Measurements from ENCODE around the gene CLEC19A. TPM values are rescaled to one million over a fixed set of nuclear protein-coding genes. Genes with fewer than 3 reads are reported as not detected.

The CLEC19A gene
- total RNA-seq, 1 experiment from 2014 or later, result not detected

DNA sequence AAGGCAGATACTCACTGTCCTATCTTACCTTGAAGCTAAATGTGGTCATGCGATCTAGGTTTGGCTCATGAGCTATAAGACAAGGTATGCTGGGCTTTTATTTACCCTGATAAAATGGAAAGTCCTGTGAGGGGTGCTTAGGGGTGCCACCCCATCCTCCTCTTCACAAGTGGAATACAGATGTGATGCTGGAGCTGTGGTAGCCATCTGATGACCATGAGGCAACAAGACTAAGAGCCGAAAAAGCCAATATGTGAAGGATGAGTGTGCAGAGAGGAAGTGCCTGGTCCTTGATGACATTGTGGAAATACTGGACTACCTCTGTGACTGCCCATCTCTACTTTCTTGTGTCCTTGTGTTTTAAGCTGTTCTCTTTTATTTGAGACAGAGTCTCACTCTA lies 74.0 kb downstream of the CLEC19A start:
- no TSS peak for BruUV-seq (replicated peaks)
- H3K27me3 Mint-ChIP-seq (ENCODE audit: insufficient read depth, unreplicated experiment), result no peaks in the 10 kb centered on the region
- H3K4me3 Mint-ChIP-seq (ENCODE audit: unreplicated experiment), result no peak overlapping the region
- POLR2A ChIA-PET, result no interaction called here
- no peaks in the 10 kb centered on the region for H3K36me3 Mint-ChIP-seq (ENCODE audit: insufficient read depth, unreplicated experiment)
- TF ChIP-seq, protein P1, sequence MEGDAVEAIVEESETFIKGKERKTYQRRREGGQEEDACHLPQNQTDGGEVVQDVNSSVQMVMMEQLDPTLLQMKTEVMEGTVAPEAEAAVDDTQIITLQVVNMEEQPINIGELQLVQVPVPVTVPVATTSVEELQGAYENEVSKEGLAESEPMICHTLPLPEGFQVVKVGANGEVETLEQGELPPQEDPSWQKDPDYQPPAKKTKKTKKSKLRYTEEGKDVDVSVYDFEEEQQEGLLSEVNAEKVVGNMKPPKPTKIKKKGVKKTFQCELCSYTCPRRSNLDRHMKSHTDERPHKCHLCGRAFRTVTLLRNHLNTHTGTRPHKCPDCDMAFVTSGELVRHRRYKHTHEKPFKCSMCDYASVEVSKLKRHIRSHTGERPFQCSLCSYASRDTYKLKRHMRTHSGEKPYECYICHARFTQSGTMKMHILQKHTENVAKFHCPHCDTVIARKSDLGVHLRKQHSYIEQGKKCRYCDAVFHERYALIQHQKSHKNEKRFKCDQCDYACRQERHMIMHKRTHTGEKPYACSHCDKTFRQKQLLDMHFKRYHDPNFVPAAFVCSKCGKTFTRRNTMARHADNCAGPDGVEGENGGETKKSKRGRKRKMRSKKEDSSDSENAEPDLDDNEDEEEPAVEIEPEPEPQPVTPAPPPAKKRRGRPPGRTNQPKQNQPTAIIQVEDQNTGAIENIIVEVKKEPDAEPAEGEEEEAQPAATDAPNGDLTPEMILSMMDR (IDR thresholded peaks at IDR 0.05; ENCODE audit: unreplicated experiment), result no peak
- H3K27ac Mint-ChIP-seq (ENCODE audit: low read depth, unreplicated experiment), result no peak overlapping the region
- H3K9me3 Mint-ChIP-seq (ENCODE audit: unreplicated experiment), result no peaks in the 10 kb centered on the region
- no peak for DNase-seq (ENCODE audit: unreplicated experiment)
- CTCF ChIA-PET, result interaction anchor here (0.7 to 5.7 kb wide), 5 partner anchors 19 to 273 kb away, joined by 3 to 34 read pairs (median 3); no protein-coding TSS in a partner anchor
- intact Hi-C loops (cut with micrococcal nuclease), result no loop called here
- no peaks in the 10 kb centered on the region for H3K4me1 Mint-ChIP-seq (ENCODE audit: insufficient read depth, unreplicated experiment)

Other genes starting within 250 kb of the CLEC19A start
- gene COQ7, start 218.1 kb upstream of the CLEC19A start, total RNA-seq (2022), result 19.0 and 21.4 TPM in 2 replicates
- gene ITPRIPL2, start 171.8 kb upstream of the CLEC19A start, total RNA-seq (2022), result 49.3 and 53.7 TPM in 2 replicates
- gene SYT17, start 117.5 kb upstream of the CLEC19A start, total RNA-seq (2022), result not detected in 2 replicates
- gene TMC5, start 132.2 kb downstream of the CLEC19A start, total RNA-seq (2022), result 0.10 and 0.16 TPM in 2 replicates
- gene GDE1, start 236.4 kb downstream of the CLEC19A start, total RNA-seq (2022), result 44.7 and 44.9 TPM in 2 replicates
- 14.2 and 16.2 TPM in 2 replicates for gene CCP110, start 238.2 kb downstream of the CLEC19A start, total RNA-seq (2022)